Measurements from ENCODE around the gene ACP7. TPM values are rescaled to one million over a fixed set of nuclear protein-coding genes. Genes with fewer than 3 reads are reported as not detected.

The ACP7 gene
- total and polyA plus RNA-seq, 9 of the 15 experiments (the other 6 are each of a cell fraction or from before 2014, with no cell fraction given) = not detected

DNA sequence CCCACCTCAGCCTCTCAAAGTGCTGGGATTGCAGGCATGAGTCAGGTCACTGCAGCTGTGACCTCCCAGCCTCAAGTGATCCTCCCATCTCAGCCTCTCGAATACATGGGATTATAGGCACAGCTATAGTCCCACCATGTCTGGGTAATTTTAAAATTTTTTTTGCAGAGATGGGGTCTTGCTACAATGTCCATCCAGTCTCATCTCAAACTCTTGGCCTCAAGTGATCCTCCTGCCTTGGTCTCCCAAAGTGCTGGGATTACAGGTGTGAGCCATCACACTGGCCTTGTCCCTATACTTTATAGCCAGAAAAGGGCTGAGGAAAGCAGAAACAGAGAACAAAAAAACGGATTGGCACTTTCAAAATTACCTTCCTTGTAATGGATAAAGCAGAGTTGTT lies 47.0 kb upstream of the ACP7 start:
- Histone ChIP-seq H3K4me1 (replicated peaks in 1 of 2; ENCODE audit: control insufficient read depth in 2 of 2, insufficient read depth in 2 of 2, low read length in 2 of 2) (peaks cover 3 to 8% of the 10 kb centered on the region in 2 experiments; a peak in 4 of 5 replicates), H3K4me3 (no peak overlapping the region), H3K27me3 (ENCODE audit: control insufficient read depth in 2 of 2, insufficient read depth in 2 of 2, low read length in 2 of 2) (no peaks in the 10 kb centered on the region), H3K9me3 (replicated peaks; ENCODE audit: control insufficient read depth, insufficient read depth, low read depth, low read length) (no peaks in the 10 kb centered on the region), H3K4me2 (ENCODE audit: insufficient read depth, low read length) (no peak overlapping the region), H3K27ac (ENCODE audit: extremely low read depth, low read depth, low read length) (no peak overlapping the region), H3K9me1 (ENCODE audit: control insufficient read depth, insufficient read depth, low read length) (no peaks in the 10 kb centered on the region), H2AFZ (ENCODE audit: low read depth, low read length) (no peak overlapping the region), H4K20me1 (replicated peaks; ENCODE audit: control insufficient read depth, insufficient read depth, low read length) (no peaks in the 10 kb centered on the region), H3K9ac (ENCODE audit: insufficient read depth in 1 of 2, low read depth in 2 of 2, low read length in 2 of 2) (no peak overlapping the region), H3K79me2 (ENCODE audit: control insufficient read depth, insufficient read depth, low read length) (no peaks in the 10 kb centered on the region), H3K36me3 (ENCODE audit: control insufficient read depth, insufficient read depth, low read length) (no peaks in the 10 kb centered on the region)
- no peak for ATAC-seq
- ChIA-PET CTCF (ENCODE audit: low intra/inter-chr PET ratio) (interaction anchor here (1.9 kb wide), 1 partner anchor 75 kb away, joined by 8 read pairs; no protein-coding TSS in a partner anchor), POLR2A (interaction anchor here (0.8 to 1.5 kb wide), 4 partner anchors 9 to 289 kb away, joined by 3 to 9 read pairs (median 4); no protein-coding TSS in a partner anchor)
- intact Hi-C loops (cut with micrococcal nuclease) = no loop called here
- no TSS peak for BruUV-seq (replicated peaks)
- TF ChIP-seq CREM (IDR thresholded peaks at IDR 0.05; ENCODE audit: low read depth) = no peak
- TF ChIP-seq, protein P1, sequence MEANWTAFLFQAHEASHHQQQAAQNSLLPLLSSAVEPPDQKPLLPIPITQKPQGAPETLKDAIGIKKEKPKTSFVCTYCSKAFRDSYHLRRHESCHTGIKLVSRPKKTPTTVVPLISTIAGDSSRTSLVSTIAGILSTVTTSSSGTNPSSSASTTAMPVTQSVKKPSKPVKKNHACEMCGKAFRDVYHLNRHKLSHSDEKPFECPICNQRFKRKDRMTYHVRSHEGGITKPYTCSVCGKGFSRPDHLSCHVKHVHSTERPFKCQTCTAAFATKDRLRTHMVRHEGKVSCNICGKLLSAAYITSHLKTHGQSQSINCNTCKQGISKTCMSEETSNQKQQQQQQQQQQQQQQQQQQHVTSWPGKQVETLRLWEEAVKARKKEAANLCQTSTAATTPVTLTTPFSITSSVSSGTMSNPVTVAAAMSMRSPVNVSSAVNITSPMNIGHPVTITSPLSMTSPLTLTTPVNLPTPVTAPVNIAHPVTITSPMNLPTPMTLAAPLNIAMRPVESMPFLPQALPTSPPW (CRISPR knock-in tag; IDR thresholded peaks at IDR 0.05) = no peak
- TF ChIP-seq, protein P2, sequence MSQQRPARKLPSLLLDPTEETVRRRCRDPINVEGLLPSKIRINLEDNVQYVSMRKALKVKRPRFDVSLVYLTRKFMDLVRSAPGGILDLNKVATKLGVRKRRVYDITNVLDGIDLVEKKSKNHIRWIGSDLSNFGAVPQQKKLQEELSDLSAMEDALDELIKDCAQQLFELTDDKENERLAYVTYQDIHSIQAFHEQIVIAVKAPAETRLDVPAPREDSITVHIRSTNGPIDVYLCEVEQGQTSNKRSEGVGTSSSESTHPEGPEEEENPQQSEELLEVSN (IDR thresholded peaks at IDR 0.05; ENCODE audit: borderline replicate concordance in 1 of 2, extremely low read depth in 1 of 2, insufficient read depth in 1 of 2, insufficient read length in 1 of 2, low read depth in 1 of 2, low read length in 1 of 2, poor library complexity in 1 of 2, severe bottlenecking in 1 of 2) = no peak
- TF ChIP-seq ZNF134 (CRISPR knock-in tag; conservative IDR thresholded peaks at IDR 0.05) = no peak
- TF ChIP-seq KDM2B (CRISPR knock-in tag; IDR thresholded peaks at IDR 0.05) = no peak
- peak; percentile 23 for TF ChIP-seq RBM25 (IDR thresholded peaks at IDR 0.05; ENCODE audit: low read depth, low read length, severe bottlenecking)
- TF ChIP-seq ZNF121 (CRISPR knock-in tag; conservative IDR thresholded peaks at IDR 0.05) = peak; percentile 68
- TF ChIP-seq GABPA (tag; conservative IDR thresholded peaks at IDR 0.05; ENCODE audit: low read depth) = no peak
- TF ChIP-seq CBFB (CRISPR knock-in tag; IDR thresholded peaks at IDR 0.05) = no peak
- no peak for TF ChIP-seq YY1 (IDR thresholded peaks at IDR 0.05; ENCODE audit: borderline replicate concordance in 1 of 3, control insufficient read depth in 1 of 3, extremely low read depth in 1 of 3, insufficient read depth in 3 of 3, insufficient read length in 1 of 3, insufficient replicate concordance in 2 of 3, low read depth in 1 of 3, low read length in 2 of 3)
- TF ChIP-seq C11orf30 (IDR thresholded peaks at IDR 0.05; ENCODE audit: low read depth) = no peak
- TF ChIP-seq ZNF197 (CRISPR knock-in tag; IDR thresholded peaks at IDR 0.05; ENCODE audit: low read depth) = no peak
- no peak for TF ChIP-seq NFIC (IDR thresholded peaks at IDR 0.05)
- WGBS (ENCODE audit: insufficient coverage, low coverage, missing lambda C conversion rate) = 0% methylated on average over 2 of the region's 2 CpGs
- DNase-seq (ENCODE audit: extremely low read depth in 1 of 4, low spot score in 3 of 4) = no peak
- no peak for FAIRE-seq
- in situ Hi-C loops (cut with MboI) = no loop called here

Measured in K562 (cell line).